ENCODE measurements around the gene PAK5. TPM values are rescaled to one million over a fixed set of nuclear protein-coding genes. Genes with fewer than 3 reads are reported as not detected.

PAK5 gene
- total and polyA plus RNA-seq, 4 donors, result 0.02 to 0.17 (median 0.04) TPM; not detected in 1

- H3K4me3 ChIP-seq (ENCODE audit: low read depth in 1 of 3, low read length in 3 of 3), result no peak within 1 kb of the TSS
- no peak for DNase-seq (ENCODE audit: low spot score)
- 2% methylated on average over 38 of the region's 38 CpGs for WGBS
Measured at GRCh38 chr20:9514461-9515213, 324.2 kb downstream of the PAK5 start, which contains the start of gene LAMP5. TSS of gene LAMP5 (plus strand) at chr20:9514590. CDS start at chr20:9514853, 263 bp downstream.

GRCh38 chr20:9514072-9514460 lies 324.8 kb downstream of the PAK5 start:
- Histone ChIP-seq H3K4me1 (ENCODE audit: control insufficient read depth in 4 of 4, insufficient read depth in 4 of 4, low read length in 3 of 4) (peaks cover 0 to 11% (median 1%) of the 10 kb centered on the region in 4 donors), H3K4me3 (ENCODE audit: low read depth in 1 of 3, low read length in 3 of 3) (no peak overlapping the region), H3K36me3 (ENCODE audit: control insufficient read depth in 4 of 4, insufficient read depth in 3 of 4, low read depth in 1 of 4, low read length in 3 of 4) (no peaks in the 10 kb centered on the region), H3K9me3 (ENCODE audit: control insufficient read depth in 4 of 4, low read length in 3 of 4) (no peaks in the 10 kb centered on the region), H3K9ac (ENCODE audit: low read depth in 1 of 2, low read length in 2 of 2) (no peak overlapping the region), H3K27me3 (ENCODE audit: control insufficient read depth in 4 of 4, insufficient read depth in 4 of 4, low read length in 3 of 4) (peaks cover 0 to 15% (median 8%) of the 10 kb centered on the region in 4 donors), H3K27ac (ENCODE audit: low read depth in 1 of 2, low read length in 2 of 2) (no peak overlapping the region)
- DNase-seq (ENCODE audit: low spot score), result no peak
- 2% methylated on average over 9 of the region's 9 CpGs for WGBS
- no peak for TF ChIP-seq REST (IDR thresholded peaks at IDR 0.05)
- TF ChIP-seq HNF4G (IDR thresholded peaks at IDR 0.05), result no peak
- no peak for TF ChIP-seq CTCF (IDR thresholded peaks at IDR 0.05; ENCODE audit: low read depth, low read length, missing input control)
- no peak for TF ChIP-seq MAX (IDR thresholded peaks at IDR 0.05)
- no peak for TF ChIP-seq RAD21 (IDR thresholded peaks at IDR 0.05)
- TF ChIP-seq JUND (IDR thresholded peaks at IDR 0.05), result no peak
- TF ChIP-seq TAF1 (conservative IDR thresholded peaks at IDR 0.05), result no peak
- TF ChIP-seq ATF3 (IDR thresholded peaks at IDR 0.05), result no peak
- TF ChIP-seq EGR1 (IDR thresholded peaks at IDR 0.05; ENCODE audit: low read depth in 2 of 2), result no peak
- no peak for TF ChIP-seq RXRA (IDR thresholded peaks at IDR 0.05)
- TF ChIP-seq NR2F2 (IDR thresholded peaks at IDR 0.05), result no peak
- TF ChIP-seq GABPA (IDR thresholded peaks at IDR 0.05 in 1 of 2, conservative IDR thresholded peaks at IDR 0.05 in 1 of 2), result no peak
- no peak for TF ChIP-seq ZBTB33 (IDR thresholded peaks at IDR 0.05)

More at GRCh38 chr20:9514461-9515213, 324.2 kb downstream of the PAK5 start, which contains the start of gene LAMP5:
- Histone ChIP-seq H3K27ac (ENCODE audit: low read depth in 1 of 2, low read length in 2 of 2) (no peak within 1 kb of the TSS), H3K27me3 (ENCODE audit: control insufficient read depth in 4 of 4, insufficient read depth in 4 of 4, low read length in 3 of 4) (peaks cover 0 to 13% (median 7%) of the 10 kb centered on the region in 4 donors), H3K9ac (ENCODE audit: low read depth in 1 of 2, low read length in 2 of 2) (no peak within 1 kb of the TSS), H3K9me3 (ENCODE audit: control insufficient read depth in 4 of 4, low read length in 3 of 4) (no peaks in the 10 kb centered on the region), H3K4me1 (ENCODE audit: control insufficient read depth in 4 of 4, insufficient read depth in 4 of 4, low read length in 3 of 4) (peaks cover 0 to 11% (median 1%) of the 10 kb centered on the region in 4 donors), H3K36me3 (ENCODE audit: control insufficient read depth in 4 of 4, insufficient read depth in 3 of 4, low read depth in 1 of 4, low read length in 3 of 4) (no peaks in the 10 kb centered on the region)
- TF ChIP-seq HNF4G (IDR thresholded peaks at IDR 0.05) (no peak), REST (IDR thresholded peaks at IDR 0.05) (peak; percentile 94)
